ENCODE data around the gene DNAH3. TPM values are rescaled to one million over a fixed set of nuclear protein-coding genes. Genes with fewer than 3 reads are reported as not detected.
"Not testable (repeated sequence)": the region's sequence is repeated elsewhere in the genome, so short reads cannot be mapped to it uniquely, and the experiment has no call there.

DNAH3 gene
- total RNA-seq, 2 donors from 2014 or later, result 0.40 to 0.82 TPM

- Mint-ChIP-seq H3K4me1 (peaks cover 7% of the 10 kb centered on the region), H3K27ac (no peak overlapping the region), H3K4me3 (no peak overlapping the region), H3K36me3 (ENCODE audit: low read depth) (no peaks in the 10 kb centered on the region), H3K27me3 (ENCODE audit: insufficient read depth) (no peaks in the 10 kb centered on the region), H3K9me3 (no peaks in the 10 kb centered on the region)
- H3K27me3 ChIP-seq (ENCODE audit: control insufficient read depth, insufficient read depth, low read length, poor library complexity, severe bottlenecking), result no peaks in the 10 kb centered on the region
- no peak overlapping the region for H3K4me3 ChIP-seq (ENCODE audit: low read length)
- no peaks in the 10 kb centered on the region for H3K9me3 ChIP-seq (ENCODE audit: control insufficient read depth, low read length)
- H3K9ac ChIP-seq (ENCODE audit: extremely low read depth, low read length, poor library complexity, severe bottlenecking), result no peak overlapping the region
- H3K36me3 ChIP-seq (ENCODE audit: control insufficient read depth, insufficient read depth, low read length), result no peaks in the 10 kb centered on the region
- TF ChIP-seq CTCF (conservative IDR thresholded peaks at IDR 0.05), result no peak
- H3K4me1 ChIP-seq (ENCODE audit: control insufficient read depth, insufficient read depth, low read length), result no peaks in the 10 kb centered on the region
- 92 to 100% methylated on average over 1 to 3 of the region's 3 CpGs for WGBS, 2 experiments (ENCODE audit: insufficient coverage in 1 of 2, insufficient read length in 1 of 2)
- H3K27ac ChIP-seq (ENCODE audit: low read depth, low read length), result no peak overlapping the region
- no peak for DNase-seq
Observed at GRCh38 chr16:20949660-20950059, 201.0 kb downstream of the DNAH3 start.

- TF ChIP-seq CTCF (conservative IDR thresholded peaks at IDR 0.05), result no peak
- no peak overlapping the region for H3K4me3 ChIP-seq (ENCODE audit: low read length)
- H3K9me3 ChIP-seq (ENCODE audit: control insufficient read depth, low read length), result no peaks in the 10 kb centered on the region
- H3K36me3 ChIP-seq (ENCODE audit: control insufficient read depth, insufficient read depth, low read length), result no peaks in the 10 kb centered on the region
- 94 to 95% methylated on average over 4 to 9 of the region's 9 CpGs for WGBS, 2 experiments (ENCODE audit: insufficient coverage in 1 of 2, insufficient read length in 1 of 2)
- H3K4me1 Mint-ChIP-seq, result peaks cover 7% of the 10 kb centered on the region
- H3K27ac Mint-ChIP-seq, result no peak overlapping the region
- no peak overlapping the region for H3K9ac ChIP-seq (ENCODE audit: extremely low read depth, low read length, poor library complexity, severe bottlenecking)
- no peak overlapping the region for H3K27ac ChIP-seq (ENCODE audit: low read depth, low read length)
- H3K4me3 Mint-ChIP-seq, result no peak overlapping the region
- DNase-seq, result no peak
- H3K36me3 Mint-ChIP-seq (ENCODE audit: low read depth), result no peaks in the 10 kb centered on the region
- no peaks in the 10 kb centered on the region for H3K4me1 ChIP-seq (ENCODE audit: control insufficient read depth, insufficient read depth, low read length)
- no peaks in the 10 kb centered on the region for H3K27me3 Mint-ChIP-seq (ENCODE audit: insufficient read depth)
- H3K27me3 ChIP-seq (ENCODE audit: control insufficient read depth, insufficient read depth, low read length, poor library complexity, severe bottlenecking), result no peaks in the 10 kb centered on the region
- H3K9me3 Mint-ChIP-seq, result no peaks in the 10 kb centered on the region
Observed at GRCh38 chr16:20948444-20948843, 202.2 kb downstream of the DNAH3 start.

GRCh38 chr16:20946015-20946629 is 204.5 kb downstream of the DNAH3 start:
- no peak for DNase-seq
- Mint-ChIP-seq H3K9me3 (no peaks in the 10 kb centered on the region), H3K4me1 (peaks cover 7% of the 10 kb centered on the region), H3K36me3 (ENCODE audit: low read depth) (no peaks in the 10 kb centered on the region), H3K27ac (no peak overlapping the region), H3K4me3 (no peak overlapping the region), H3K27me3 (ENCODE audit: insufficient read depth) (no peaks in the 10 kb centered on the region)
- no peaks in the 10 kb centered on the region for H3K27me3 ChIP-seq (ENCODE audit: control insufficient read depth, insufficient read depth, low read length, poor library complexity, severe bottlenecking)
- no peaks in the 10 kb centered on the region for H3K4me1 ChIP-seq (ENCODE audit: control insufficient read depth, insufficient read depth, low read length)
- H3K36me3 ChIP-seq (ENCODE audit: control insufficient read depth, insufficient read depth, low read length), result no peaks in the 10 kb centered on the region
- no peak overlapping the region for H3K4me3 ChIP-seq (ENCODE audit: low read length)
- no peak overlapping the region for H3K27ac ChIP-seq (ENCODE audit: low read depth, low read length)
- H3K9me3 ChIP-seq (ENCODE audit: control insufficient read depth, low read length), result no peaks in the 10 kb centered on the region
- WGBS, 2 experiments (ENCODE audit: insufficient coverage in 1 of 2, insufficient read length in 1 of 2), result 84 to 89% methylated on average over 7 to 8 of the region's 8 CpGs
- TF ChIP-seq CTCF (conservative IDR thresholded peaks at IDR 0.05), result no peak
- no peak overlapping the region for H3K9ac ChIP-seq (ENCODE audit: extremely low read depth, low read length, poor library complexity, severe bottlenecking)

GRCh38 chr16:20945575-20945875 is 205.1 kb downstream of the DNAH3 start:
- H3K27ac ChIP-seq (ENCODE audit: low read depth, low read length); H3K9me3 ChIP-seq (ENCODE audit: control insufficient read depth, low read length); H3K36me3 ChIP-seq (ENCODE audit: control insufficient read depth, insufficient read depth, low read length); H3K27me3 Mint-ChIP-seq (ENCODE audit: insufficient read depth); H3K36me3 Mint-ChIP-seq (ENCODE audit: low read depth); H3K9me3 Mint-ChIP-seq; H3K4me1 ChIP-seq (ENCODE audit: control insufficient read depth, insufficient read depth, low read length); H3K9ac ChIP-seq (ENCODE audit: extremely low read depth, low read length, poor library complexity, severe bottlenecking); H3K4me3 ChIP-seq (ENCODE audit: low read length); DNase-seq; H3K4me3 Mint-ChIP-seq; H3K4me1 Mint-ChIP-seq; H3K27ac Mint-ChIP-seq; H3K27me3 ChIP-seq (ENCODE audit: control insufficient read depth, insufficient read depth, low read length, poor library complexity, severe bottlenecking): not testable (repeated sequence)
- WGBS, 2 experiments (ENCODE audit: insufficient coverage in 1 of 2, insufficient read length in 1 of 2), result 87 to 94% methylated on average over 11 of the region's 11 CpGs

All from endodermal cell (in vitro differentiated cells).